Gastroesophageal sphincter (tissue), 4 donors: ENCODE data around the gene LASP1. TPM values are rescaled to one million over a fixed set of nuclear protein-coding genes. Genes with fewer than 3 reads are reported as not detected.

Source experiments
- ATAC-seq: fragments of 150-250 bp; one replicate; pipeline ENCODE4 v1.9.1; 2016; ENCODE audit warnings: mild to moderate bottlenecking, moderate library complexity
- H3K27ac ChIP-seq, 4 donors: fragments of 200-600 bp; sonication (generic) in 3 of 4; 1 replicate in 3 of 4; 2 replicates in 1 of 4; pipeline ENCODE4 v1.5.1; 2016 to 2019
- H3K27me3 ChIP-seq: fragments of 200-600 bp; sonication (generic); one replicate; pipeline ENCODE4 v1.5.1; 2019
- H3K36me3 ChIP-seq, 2 donors: fragments of 200-600 bp; sonication (generic); one replicate each; pipeline ENCODE4 v1.5.1; 2019; ENCODE audit warnings: control low read depth in 1 of 2
- H3K4me1 ChIP-seq, 3 donors: fragments of 200-600 bp; sonication (generic); 1 replicate in 2 of 3; 2 replicates in 1 of 3; pipeline ENCODE4 v1.5.1; 2016 to 2019; ENCODE audit warnings: control low read depth in 2 of 3
- H3K4me3 ChIP-seq, 2 donors: fragments of 200-600 bp; sonication (generic); one replicate each; pipeline ENCODE4 v1.5.1; 2019; ENCODE audit warnings: mild to moderate bottlenecking in 1 of 2, moderate library complexity in 1 of 2
- H3K9me3 ChIP-seq, 3 donors: fragments of 200-600 bp; sonication (generic); one replicate each; pipeline ENCODE4 v1.5.1; 2017 to 2019; ENCODE audit warnings: control low read depth in 2 of 3
- EP300 ChIP-seq: sonication (generic); formaldehyde crosslinking; IDR thresholded peaks from one replicate; pipeline ENCODE4 v1.6.1; 2017; ENCODE audit warnings: antibody characterized with exemption, mild to moderate bottlenecking
- POLR2A ChIP-seq, 2 donors: fragments of 450-650 bp; IDR thresholded peaks; one replicate each; pipeline ENCODE4 v1.6.1; 2017; ENCODE audit warnings: antibody characterized with exemption in 2 of 2, mild to moderate bottlenecking in 2 of 2, moderate library complexity in 1 of 2
- POLR2AphosphoS5 ChIP-seq: sonication (generic); formaldehyde crosslinking; IDR thresholded peaks from one replicate; pipeline ENCODE4 v1.6.1; 2017; ENCODE audit warnings: antibody characterized with exemption
- WGBS, 2 donors: methylation state at CpG; one replicate each; pipeline ENCODE4 v1.1.5; 2018; ENCODE audit warnings: low coverage in 1 of 2; 5-methylcytosine and 5-hydroxymethylcytosine counted together
- total RNA-seq, 4 donors: library from RNA; depleted of rRNA; stranded (reverse); fragments of >200 nt; gene quantifications; one replicate each; pipeline ENCODE4 v1.1.0, GENCODE V29; 2016
- TF ChIP-seq, protein P1 (sequence below), 4 experiments: fragments of 200-600 bp in 2 of 4; fragments of 450-650 bp in 2 of 4; sonication (generic) in 1 of 4; IDR thresholded peaks; one replicate each; pipeline ENCODE4 v1.5.1; 2017 to 2019; ENCODE audit warnings: antibody characterized with exemption in 4 of 4, mild to moderate bottlenecking in 2 of 4, moderate library complexity in 2 of 4

Gene LASP1
- total RNA-seq, 4 donors from 2014 or later = 33.5 to 88.9 (median 73.6) TPM

DNA sequence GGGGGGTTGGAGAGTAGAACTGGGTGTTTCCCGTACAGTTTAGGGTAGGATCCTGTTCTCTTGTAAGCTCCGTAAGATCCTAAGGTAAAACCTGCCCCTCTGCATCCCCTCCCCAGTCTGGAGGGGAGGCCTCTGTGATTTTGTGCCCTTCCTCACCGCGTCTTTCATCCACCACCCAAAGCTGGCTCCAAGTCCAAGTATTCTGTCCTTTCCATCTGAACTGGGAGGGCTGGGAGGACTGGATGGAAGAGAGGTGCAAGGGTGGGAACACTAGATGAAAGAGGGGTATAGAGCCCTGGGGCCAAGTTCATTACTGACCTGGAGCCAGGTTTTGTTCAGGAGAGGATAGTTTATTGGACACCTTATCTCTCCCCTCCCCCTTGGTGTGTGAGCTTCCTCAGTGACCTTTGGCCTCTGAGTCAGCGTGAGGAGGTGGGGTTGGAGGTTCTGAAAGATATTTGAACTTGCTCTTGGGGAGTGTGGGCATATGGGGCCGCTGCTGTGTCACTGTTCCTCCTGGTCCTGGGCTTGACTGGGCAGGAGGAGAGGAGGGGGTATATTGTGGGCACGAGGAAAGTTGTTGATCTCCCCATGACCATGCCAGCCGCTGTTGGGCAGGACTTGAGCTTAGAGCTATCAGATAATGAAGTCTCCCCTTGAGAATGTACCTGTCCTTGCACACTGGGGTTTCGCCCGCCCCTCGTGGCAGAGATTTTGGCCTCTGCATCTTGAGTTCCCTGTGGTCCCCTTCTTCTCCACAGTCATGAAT, 1.6 kb downstream of the LASP1 start:
- Histone ChIP-seq H3K27ac (peak overlapping the region; percentile 89 to 96 (median 94)), H3K4me1 (peaks cover 0 to 73% (median 49%) of the 10 kb centered on the region in 3 donors), H3K27me3 (no peaks in the 10 kb centered on the region), H3K9me3 (no peaks in the 10 kb centered on the region), H3K4me3 (peak overlapping the region; percentile 84 to 97), H3K36me3 (no peaks in the 10 kb centered on the region)
- 6 to 51% methylated on average over 2 to 4 of the region's 11 CpGs for WGBS, 2 donors
- TF ChIP-seq, protein P1, sequence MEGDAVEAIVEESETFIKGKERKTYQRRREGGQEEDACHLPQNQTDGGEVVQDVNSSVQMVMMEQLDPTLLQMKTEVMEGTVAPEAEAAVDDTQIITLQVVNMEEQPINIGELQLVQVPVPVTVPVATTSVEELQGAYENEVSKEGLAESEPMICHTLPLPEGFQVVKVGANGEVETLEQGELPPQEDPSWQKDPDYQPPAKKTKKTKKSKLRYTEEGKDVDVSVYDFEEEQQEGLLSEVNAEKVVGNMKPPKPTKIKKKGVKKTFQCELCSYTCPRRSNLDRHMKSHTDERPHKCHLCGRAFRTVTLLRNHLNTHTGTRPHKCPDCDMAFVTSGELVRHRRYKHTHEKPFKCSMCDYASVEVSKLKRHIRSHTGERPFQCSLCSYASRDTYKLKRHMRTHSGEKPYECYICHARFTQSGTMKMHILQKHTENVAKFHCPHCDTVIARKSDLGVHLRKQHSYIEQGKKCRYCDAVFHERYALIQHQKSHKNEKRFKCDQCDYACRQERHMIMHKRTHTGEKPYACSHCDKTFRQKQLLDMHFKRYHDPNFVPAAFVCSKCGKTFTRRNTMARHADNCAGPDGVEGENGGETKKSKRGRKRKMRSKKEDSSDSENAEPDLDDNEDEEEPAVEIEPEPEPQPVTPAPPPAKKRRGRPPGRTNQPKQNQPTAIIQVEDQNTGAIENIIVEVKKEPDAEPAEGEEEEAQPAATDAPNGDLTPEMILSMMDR (IDR thresholded peaks at IDR 0.05) = peak in 1 of 4 experiments; percentile 28
- TF ChIP-seq POLR2AphosphoS5 = peak; percentile 56
- no peak for TF ChIP-seq EP300
- no peak for ATAC-seq

DNA sequence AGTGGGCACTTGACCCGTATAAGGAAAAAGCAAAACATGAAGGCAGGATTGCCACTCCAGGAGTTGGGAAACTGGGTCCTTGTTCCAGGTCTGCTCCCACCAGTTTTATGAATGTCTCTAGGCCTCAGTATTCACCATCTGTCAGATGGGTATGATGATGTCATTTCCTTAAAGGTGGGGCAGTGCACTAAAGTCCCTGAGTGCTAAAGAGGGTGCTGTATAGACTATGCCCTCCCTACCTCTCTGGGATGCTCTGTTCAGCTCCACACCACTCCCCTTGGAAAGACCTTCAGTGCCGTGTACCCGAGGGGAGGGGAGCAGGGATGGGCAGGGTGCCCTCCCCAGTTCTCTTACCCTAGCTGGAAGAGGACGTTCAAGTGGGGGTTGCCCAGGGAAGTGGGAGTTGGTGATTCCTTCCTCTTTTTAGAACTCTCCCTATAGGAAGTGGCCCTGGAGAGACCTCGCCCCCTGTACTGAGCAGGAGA, 2.2 kb downstream of the LASP1 start:
- Histone ChIP-seq H3K4me3 (peak overlapping the region in 1 of 2 donors; percentile 97), H3K4me1 (peaks cover 0 to 79% (median 54%) of the 10 kb centered on the region in 3 donors), H3K27ac (peak overlapping the region in 3 of 4 donors; percentile 94 to 96 (median 95)), H3K9me3 (no peaks in the 10 kb centered on the region), H3K27me3 (no peaks in the 10 kb centered on the region), H3K36me3 (no peaks in the 10 kb centered on the region)
- ATAC-seq = no peak
- TF ChIP-seq, protein P1 (IDR thresholded peaks at IDR 0.05) = no peak
- TF ChIP-seq POLR2A (IDR thresholded peaks at IDR 0.05) (no peak), EP300 (no peak), POLR2AphosphoS5 (no peak)
- WGBS, 2 donors = 6% methylated on average over 3 of the region's 5 CpGs; no CpG with 5 or more reads in 1 of the 2 donors

- no peaks in the 10 kb centered on the region for H3K9me3 ChIP-seq
- WGBS, 2 donors = 31 to 48% methylated on average over 7 of the region's 9 CpGs
- no peaks in the 10 kb centered on the region for H3K27me3 ChIP-seq
- peaks cover 0 to 79% (median 59%) of the 10 kb centered on the region in 3 donors for H3K4me1 ChIP-seq
- peak overlapping the region in 3 of 4 donors; percentile 94 to 96 (median 95) for H3K27ac ChIP-seq
- TF ChIP-seq POLR2A (IDR thresholded peaks at IDR 0.05) = no peak
- TF ChIP-seq POLR2AphosphoS5 = no peak
- TF ChIP-seq, protein P1 (IDR thresholded peaks at IDR 0.05) = no peak
- ATAC-seq = no peak
- peaks cover 0 to 2% of the 10 kb centered on the region in 2 donors for H3K36me3 ChIP-seq
- peak overlapping the region in 1 of 2 donors; percentile 97 for H3K4me3 ChIP-seq
Observed at GRCh38 chr17:38872671-38873385, 3.0 kb downstream of the LASP1 start.

GRCh38 chr17:38873640-38874380, 4.0 kb downstream of the LASP1 start:
- Histone ChIP-seq H3K36me3 (peaks cover 0 to 12% of the 10 kb centered on the region in 2 donors), H3K9me3 (no peaks in the 10 kb centered on the region), H3K27ac (peak overlapping the region in 3 of 4 donors; percentile 78 to 96 (median 95)), H3K4me3 (peak overlapping the region in 1 of 2 donors; percentile 28), H3K4me1 (peaks cover 0 to 79% (median 61%) of the 10 kb centered on the region in 3 donors), H3K27me3 (no peaks in the 10 kb centered on the region)
- 57% methylated on average over 1 of the region's 9 CpGs; no CpG with 5 or more reads in 1 of the 2 donors for WGBS, 2 donors
- TF ChIP-seq, protein P1 (IDR thresholded peaks at IDR 0.05) = no peak
- no peak for TF ChIP-seq POLR2A (IDR thresholded peaks at IDR 0.05)
- no peak for TF ChIP-seq POLR2AphosphoS5
- no peak for TF ChIP-seq EP300
- ATAC-seq = no peak
